Measurements from ENCODE around the gene ZNF532.

ZNF532 gene

GRCh38 chr18:58861353-58861752 is 3.3 kb upstream of the ZNF532 start:
- H3K27ac ChIP-seq (ENCODE audit: low read depth, low read length): no peak overlapping the region
- H2AFZ ChIP-seq (ENCODE audit: low read length, unreplicated experiment): peak overlapping the region; percentile 4
- peaks cover 61% of the 10 kb centered on the region for H3K4me1 ChIP-seq (ENCODE audit: control insufficient read depth, insufficient read depth, low read length, unreplicated experiment)
- H3K27me3 ChIP-seq (ENCODE audit: insufficient read depth, low read length): no peaks in the 10 kb centered on the region
- H3K36me3 ChIP-seq (ENCODE audit: insufficient read depth, low read length): no peaks in the 10 kb centered on the region
- H3K4me3 ChIP-seq (ENCODE audit: low read depth, low read length): peak overlapping the region; percentile 82
- H3K79me2 ChIP-seq (ENCODE audit: control insufficient read depth, insufficient read depth, low read length, unreplicated experiment): peaks cover 38% of the 10 kb centered on the region

GRCh38 chr18:58861861-58862301 is 2.8 kb upstream of the ZNF532 start:
- H3K79me2 ChIP-seq (ENCODE audit: control insufficient read depth, insufficient read depth, low read length, unreplicated experiment): peaks cover 43% of the 10 kb centered on the region
- H3K4me3 ChIP-seq (ENCODE audit: low read depth, low read length): peak overlapping the region; percentile 82
- no peak overlapping the region for H3K27ac ChIP-seq (ENCODE audit: low read depth, low read length)
- H2AFZ ChIP-seq (ENCODE audit: low read length, unreplicated experiment): peak overlapping the region; percentile 4
- no peaks in the 10 kb centered on the region for H3K27me3 ChIP-seq (ENCODE audit: insufficient read depth, low read length)
- peaks cover 63% of the 10 kb centered on the region for H3K4me1 ChIP-seq (ENCODE audit: control insufficient read depth, insufficient read depth, low read length, unreplicated experiment)
- H3K36me3 ChIP-seq (ENCODE audit: insufficient read depth, low read length): 0 out of 2 replicates have a peak, but pooled peaks cover 4% of the 10 kb centered on the region

GRCh38 chr18:58862356-58862755 is 2.3 kb upstream of the ZNF532 start:
- Histone ChIP-seq H3K27me3 (ENCODE audit: insufficient read depth, low read length) (no peaks in the 10 kb centered on the region), H3K79me2 (ENCODE audit: control insufficient read depth, insufficient read depth, low read length, unreplicated experiment) (peaks cover 48% of the 10 kb centered on the region), H3K4me3 (ENCODE audit: low read depth, low read length) (peak overlapping the region; percentile 82), H3K36me3 (ENCODE audit: insufficient read depth, low read length) (peaks cover 5% of the 10 kb centered on the region; the same call in 1 of the 2 replicates), H3K27ac (ENCODE audit: low read depth, low read length) (peak overlapping the region; percentile 73), H3K4me1 (ENCODE audit: control insufficient read depth, insufficient read depth, low read length, unreplicated experiment) (peaks cover 64% of the 10 kb centered on the region), H2AFZ (ENCODE audit: low read length, unreplicated experiment) (peak overlapping the region; percentile 70)

DNA sequence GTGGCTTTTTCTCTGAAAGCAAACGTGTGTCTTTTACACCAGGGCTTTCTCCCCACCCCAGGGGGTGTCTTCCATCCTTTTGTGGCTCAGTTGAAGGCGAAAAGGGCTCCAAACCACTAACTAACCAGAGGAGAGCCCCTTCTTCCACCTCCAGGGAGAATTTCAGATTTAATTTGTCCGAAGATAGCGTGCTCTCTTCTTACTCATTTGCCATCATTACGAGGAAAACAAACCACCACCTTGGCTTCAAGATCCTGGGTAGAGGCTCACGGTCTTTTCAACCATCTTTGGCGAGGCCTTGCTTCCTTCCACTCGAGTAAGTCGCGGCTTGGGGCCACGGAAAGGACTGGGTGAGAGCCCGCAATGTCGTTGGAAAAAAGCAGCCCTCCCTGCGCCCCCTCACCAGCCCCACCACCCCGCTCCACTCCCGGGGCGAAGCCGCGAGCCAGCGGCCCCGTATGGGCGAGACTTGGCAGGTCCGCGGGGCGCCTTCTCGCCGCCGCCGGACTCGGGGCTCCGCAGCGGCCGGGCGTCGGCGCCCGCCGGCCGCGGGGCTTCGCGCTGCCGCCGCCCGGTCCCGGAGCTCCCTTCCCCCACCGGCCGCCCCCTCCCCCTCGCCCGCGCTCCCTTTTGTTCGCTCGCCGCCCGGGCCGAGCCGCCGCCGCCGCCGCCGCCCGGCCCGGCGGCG is 1.7 kb upstream of the ZNF532 start:
- H3K36me3 ChIP-seq (ENCODE audit: insufficient read depth, low read length): peaks cover 11% of the 10 kb centered on the region
- peaks cover 54% of the 10 kb centered on the region for H3K79me2 ChIP-seq (ENCODE audit: control insufficient read depth, insufficient read depth, low read length, unreplicated experiment)
- H3K4me3 ChIP-seq (ENCODE audit: low read depth, low read length): peak overlapping the region; percentile 82
- peaks cover 66% of the 10 kb centered on the region for H3K4me1 ChIP-seq (ENCODE audit: control insufficient read depth, insufficient read depth, low read length, unreplicated experiment)
- H3K27me3 ChIP-seq (ENCODE audit: insufficient read depth, low read length): no peaks in the 10 kb centered on the region
- H3K27ac ChIP-seq (ENCODE audit: low read depth, low read length): peak overlapping the region; percentile 73
- H2AFZ ChIP-seq (ENCODE audit: low read length, unreplicated experiment): peak overlapping the region; percentile 70

GRCh38 chr18:58863539-58864145 is 1.0 kb upstream of the ZNF532 start:
- Histone ChIP-seq H3K79me2 (ENCODE audit: control insufficient read depth, insufficient read depth, low read length, unreplicated experiment) (peaks cover 61% of the 10 kb centered on the region), H3K4me1 (ENCODE audit: control insufficient read depth, insufficient read depth, low read length, unreplicated experiment) (peaks cover 62% of the 10 kb centered on the region), H3K36me3 (ENCODE audit: insufficient read depth, low read length) (peaks cover 18% of the 10 kb centered on the region), H3K27me3 (ENCODE audit: insufficient read depth, low read length) (no peaks in the 10 kb centered on the region), H3K27ac (ENCODE audit: low read depth, low read length) (peak overlapping the region; percentile 80), H3K4me3 (ENCODE audit: low read depth, low read length) (peak overlapping the region; percentile 76), H2AFZ (ENCODE audit: low read length, unreplicated experiment) (peak overlapping the region; percentile 16)

DNA sequence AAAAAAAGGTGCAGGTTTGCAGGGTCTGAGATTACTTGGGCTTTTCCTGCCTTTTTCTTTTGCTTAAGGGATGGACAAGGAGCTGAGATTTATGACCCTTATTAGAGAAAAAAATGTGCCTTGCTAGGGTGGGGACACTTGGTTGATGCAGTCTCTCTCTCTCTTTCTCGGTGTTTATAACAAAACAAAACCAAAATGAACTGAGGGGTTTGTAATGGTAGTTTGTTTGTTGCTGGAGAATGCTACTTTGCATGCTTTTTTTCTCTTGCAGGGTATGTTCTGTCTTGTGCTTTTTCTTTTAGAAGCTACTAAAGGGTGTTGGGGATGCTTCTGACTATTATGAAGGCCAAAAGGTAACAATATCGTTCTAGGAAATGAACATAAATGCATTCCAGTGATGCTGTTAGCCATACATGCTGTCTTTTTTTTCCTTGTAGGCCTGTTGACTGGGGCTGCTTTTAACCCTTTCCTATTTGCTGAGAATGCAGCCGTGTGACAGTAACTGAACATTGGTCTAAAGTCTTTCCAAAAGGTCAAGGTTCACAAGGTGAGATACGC is 435 bp downstream of the ZNF532 start:
- Histone ChIP-seq H3K27me3 (ENCODE audit: insufficient read depth, low read length) (no peaks in the 10 kb centered on the region), H3K27ac (ENCODE audit: low read depth, low read length) (peak overlapping the region; percentile 80), H3K36me3 (ENCODE audit: insufficient read depth, low read length) (peaks cover 25% of the 10 kb centered on the region), H3K4me3 (ENCODE audit: low read depth, low read length) (peak overlapping the region; percentile 76), H3K79me2 (ENCODE audit: control insufficient read depth, insufficient read depth, low read length, unreplicated experiment) (peaks cover 68% of the 10 kb centered on the region), H2AFZ (ENCODE audit: low read length, unreplicated experiment) (no peak overlapping the region), H3K4me1 (ENCODE audit: control insufficient read depth, insufficient read depth, low read length, unreplicated experiment) (peaks cover 48% of the 10 kb centered on the region)

GRCh38 chr18:58865701-58866065 is 1.0 kb downstream of the ZNF532 start:
- Histone ChIP-seq H3K79me2 (ENCODE audit: control insufficient read depth, insufficient read depth, low read length, unreplicated experiment) (peaks cover 72% of the 10 kb centered on the region), H3K27ac (ENCODE audit: low read depth, low read length) (no peak overlapping the region), H3K27me3 (ENCODE audit: insufficient read depth, low read length) (no peaks in the 10 kb centered on the region), H2AFZ (ENCODE audit: low read length, unreplicated experiment) (no peak overlapping the region), H3K4me3 (ENCODE audit: low read depth, low read length) (peak overlapping the region; percentile 76), H3K36me3 (ENCODE audit: insufficient read depth, low read length) (peaks cover 27% of the 10 kb centered on the region), H3K4me1 (ENCODE audit: control insufficient read depth, insufficient read depth, low read length, unreplicated experiment) (peaks cover 42% of the 10 kb centered on the region)

- Histone ChIP-seq H2AFZ (ENCODE audit: low read length, unreplicated experiment) (no peak overlapping the region), H3K36me3 (ENCODE audit: insufficient read depth, low read length) (peaks cover 30% of the 10 kb centered on the region), H3K27ac (ENCODE audit: low read depth, low read length) (no peak overlapping the region), H3K4me3 (ENCODE audit: low read depth, low read length) (peak overlapping the region; percentile 76), H3K79me2 (ENCODE audit: control insufficient read depth, insufficient read depth, low read length, unreplicated experiment) (peaks cover 77% of the 10 kb centered on the region), H3K27me3 (ENCODE audit: insufficient read depth, low read length) (no peaks in the 10 kb centered on the region), H3K4me1 (ENCODE audit: control insufficient read depth, insufficient read depth, low read length, unreplicated experiment) (peaks cover 42% of the 10 kb centered on the region)
Measured at GRCh38 chr18:58866066-58866772, 1.5 kb downstream of the ZNF532 start.

DNA sequence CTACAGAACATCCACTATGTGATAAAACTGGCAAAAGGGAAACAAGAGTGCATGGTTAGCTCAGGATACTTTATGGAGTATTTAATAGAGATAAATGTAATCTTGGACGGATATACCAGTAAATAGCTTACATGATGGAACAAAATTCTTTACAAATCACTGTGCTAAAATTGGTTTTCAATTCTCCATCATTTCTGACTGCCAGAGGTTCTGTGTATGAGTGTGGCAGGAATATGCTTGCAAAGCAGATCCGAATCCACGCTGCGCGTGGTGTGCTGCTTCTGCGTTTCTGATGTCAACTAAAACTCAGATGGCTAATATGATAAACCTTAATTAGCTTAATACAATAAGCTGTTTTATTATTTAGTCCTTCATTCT is 2.1 kb downstream of the ZNF532 start:
- Histone ChIP-seq H3K4me3 (ENCODE audit: low read depth, low read length) (peak overlapping the region; percentile 76), H2AFZ (ENCODE audit: low read length, unreplicated experiment) (no peak overlapping the region), H3K4me1 (ENCODE audit: control insufficient read depth, insufficient read depth, low read length, unreplicated experiment) (peaks cover 42% of the 10 kb centered on the region), H3K36me3 (ENCODE audit: insufficient read depth, low read length) (peaks cover 30% of the 10 kb centered on the region), H3K27me3 (ENCODE audit: insufficient read depth, low read length) (no peaks in the 10 kb centered on the region), H3K27ac (ENCODE audit: low read depth, low read length) (no peak overlapping the region), H3K79me2 (ENCODE audit: control insufficient read depth, insufficient read depth, low read length, unreplicated experiment) (peaks cover 79% of the 10 kb centered on the region)

- no peaks in the 10 kb centered on the region for H3K27me3 ChIP-seq (ENCODE audit: insufficient read depth, low read length)
- H3K27ac ChIP-seq (ENCODE audit: low read depth, low read length): no peak overlapping the region
- peaks cover 79% of the 10 kb centered on the region for H3K79me2 ChIP-seq (ENCODE audit: control insufficient read depth, insufficient read depth, low read length, unreplicated experiment)
- H2AFZ ChIP-seq (ENCODE audit: low read length, unreplicated experiment): no peak overlapping the region
- H3K4me3 ChIP-seq (ENCODE audit: low read depth, low read length): 0 out of 2 replicates have a peak overlapping the region, but pooled peaks have one; percentile 21
- peaks cover 38% of the 10 kb centered on the region for H3K4me1 ChIP-seq (ENCODE audit: control insufficient read depth, insufficient read depth, low read length, unreplicated experiment)
- peaks cover 34% of the 10 kb centered on the region for H3K36me3 ChIP-seq (ENCODE audit: insufficient read depth, low read length)
Measured at GRCh38 chr18:58867281-58867961, 2.7 kb downstream of the ZNF532 start.
